K562 (cell line): Measurements from ENCODE around the gene MZB1. TPM values are rescaled to one million over a fixed set of nuclear protein-coding genes. Genes with fewer than 3 reads are reported as not detected.

Experiments used
- BACH1 ChIP-seq: fragments of 200-800 bp; sonication (Bioruptor generic); IDR thresholded peaks from 2 replicates; pipeline ENCODE4 v1.6.1; 2016; ENCODE audit warnings: missing genetic modification characterization, missing compliant biosample characterization
- CHD1 ChIP-seq: fragments of 200-600 bp; sonication (generic); IDR thresholded peaks from one replicate; pipeline ENCODE4 v1.6.1; 2012; ENCODE audit warnings: mild to moderate bottlenecking, moderate library complexity, low read length, inconsistent platforms
- CREB1 ChIP-seq, 2 experiments: sonication (generic) in 1 of 2; formaldehyde crosslinking in 1 of 2; IDR thresholded peaks; 2 replicates each; pipeline versions ENCODE4 v1.6.1 to v1.8.0; 2012 to 2022; ENCODE audit warnings: inconsistent platforms in 1 of 2, mild to moderate bottlenecking in 1 of 2, missing genetic modification reagents in 1 of 2, moderate library complexity in 1 of 2
- POU5F1 ChIP-seq: fragments of 150-350 bp; IDR thresholded peaks from 2 replicates; pipeline ENCODE4 v1.6.1; 2014; ENCODE audit warnings: borderline replicate concordance, low read length, low read depth, mild to moderate bottlenecking; ENCODE audit not compliant: partially characterized antibody
- SIX5 ChIP-seq, 2 experiments: IDR thresholded peaks; 2 replicates each; pipeline ENCODE4 v1.6.1; 2011; ENCODE audit warnings: low read length in 2 of 2, borderline replicate concordance in 1 of 2, low read depth in 1 of 2, mild to moderate bottlenecking in 1 of 2, moderate library complexity in 1 of 2; ENCODE audit not compliant: insufficient read depth in 1 of 2
- SP2 ChIP-seq: IDR thresholded peaks from 2 replicates; pipeline ENCODE4 v1.6.1; 2011; ENCODE audit warnings: mild to moderate bottlenecking, low read depth, low read length, moderate library complexity; ENCODE audit not compliant: poor library complexity, severe bottlenecking; ENCODE audit errors: extremely low read depth
- SREBF2 ChIP-seq: sonication (generic); formaldehyde crosslinking; IDR thresholded peaks from 2 replicates; pipeline ENCODE4 v1.4.0; 2020; ENCODE audit warnings: mild to moderate bottlenecking, missing genetic modification reagents
- UBTF ChIP-seq, 2 experiments: IDR thresholded peaks; 2 replicates each; pipeline ENCODE4 v1.6.1; 2012; ENCODE audit warnings: improper control_type of control experiment in 2 of 2, low read depth in 2 of 2, low read length in 2 of 2, borderline replicate concordance in 1 of 2
- XRCC4 ChIP-seq: IDR thresholded peaks from one replicate; pipeline ENCODE4 v1.6.1; 2011; ENCODE audit not compliant: insufficient read depth, insufficient read length; ENCODE audit errors: extremely low read depth
- ZBTB8A ChIP-seq: fragments of 450-650 bp; IDR thresholded peaks from 2 replicates; pipeline ENCODE4 v1.6.1; 2018; ENCODE audit warnings: mild to moderate bottlenecking, moderate library complexity; ENCODE audit not compliant: partially characterized antibody
- ZNF41 ChIP-seq: fragments of 250-450 bp; sonication (Bioruptor Pico); conservative IDR thresholded peaks from 2 replicates; pipeline ENCODE4 v1.4.0; 2020; ENCODE audit warnings: mild to moderate bottlenecking
- ZNF507 ChIP-seq: conservative IDR thresholded peaks from 2 replicates; pipeline ENCODE4 v1.6.1; 2017; ENCODE audit warnings: missing genetic modification characterization, missing compliant biosample characterization
- polyA plus RNA-seq, 8 experiments: library from polyadenylated mRNA; depleted of rRNA in 4 of 8; stranded (reverse) in 5 of 8; unstranded in 3 of 8; fragments of >200 nt; fragmentation: Nextera tagmentation in 2 of 8; fragmentation: Illumina TruSeq in 1 of 8; extraction: Ambion mirVana in 2 of 8; extraction: Trizol in 1 of 8; gene quantifications; 2 replicates each; pipeline versions ENCODE4 v1.2.1 to v1.2.3, GENCODE V29; 2011 to 2014; ENCODE audit warnings: inconsistent platforms in 1 of 8, missing spikeins in 1 of 8
- total RNA-seq, 7 experiments: library from RNA; depleted of rRNA in 6 of 7; stranded (reverse); fragments of >200 nt in 6 of 7; fragmentation: Illumina TruSeq in 2 of 7; extraction: Trizol in 2 of 7; gene quantifications; 2 replicates each; pipeline versions ENCODE4 v1.2.1 to v1.2.3, GENCODE V29; 2011 to 2021; ENCODE audit warnings: low replicate concordance in 1 of 7
- TF ChIP-seq, protein P1 (sequence below): fragments of 450-650 bp; IDR thresholded peaks from 2 replicates; pipeline ENCODE4 v1.6.1; 2016; ENCODE audit warnings: borderline replicate concordance
- TF ChIP-seq, protein P2 (sequence below): fragments of 200-800 bp; sonication (Bioruptor generic); IDR thresholded peaks from 2 replicates; pipeline ENCODE4 v1.6.1; 2017; ENCODE audit warnings: missing genetic modification characterization, missing compliant biosample characterization

Gene MZB1
- total and polyA plus RNA-seq, 9 of the 15 experiments (the other 6 are each of a cell fraction or from before 2014, with no cell fraction given) = 0.13 to 0.31 TPM; not detected in 7

- TF ChIP-seq UBTF (IDR thresholded peaks at IDR 0.05; ENCODE audit: borderline replicate concordance in 1 of 2, low read depth in 2 of 2, low read length in 2 of 2) (0 out of 4 replicates have a peak, but pooled peaks of 1 of the 2 experiments have one; percentile 15), CHD1 (peak; percentile 70), BACH1 (tag) (no peak), CREB1 (IDR thresholded peaks at IDR 0.05) (no peak), CREB1 (CRISPR knock-in tag; IDR thresholded peaks at IDR 0.05) (peak; percentile 69; the same call in 1 of the 2 replicates), ZNF41 (no peak), SP2 (no peak), ZNF507 (tag) (no peak), SIX5 (IDR thresholded peaks at IDR 0.05; ENCODE audit: borderline replicate concordance in 1 of 2, insufficient read depth in 1 of 2, low read depth in 1 of 2, low read length in 2 of 2) (peak; percentile 66 to 77), POU5F1 (peak; percentile 40), XRCC4 (no peak), ZBTB8A (no peak), SREBF2 (CRISPR knock-in tag) (no peak)
- TF ChIP-seq, protein P1, sequence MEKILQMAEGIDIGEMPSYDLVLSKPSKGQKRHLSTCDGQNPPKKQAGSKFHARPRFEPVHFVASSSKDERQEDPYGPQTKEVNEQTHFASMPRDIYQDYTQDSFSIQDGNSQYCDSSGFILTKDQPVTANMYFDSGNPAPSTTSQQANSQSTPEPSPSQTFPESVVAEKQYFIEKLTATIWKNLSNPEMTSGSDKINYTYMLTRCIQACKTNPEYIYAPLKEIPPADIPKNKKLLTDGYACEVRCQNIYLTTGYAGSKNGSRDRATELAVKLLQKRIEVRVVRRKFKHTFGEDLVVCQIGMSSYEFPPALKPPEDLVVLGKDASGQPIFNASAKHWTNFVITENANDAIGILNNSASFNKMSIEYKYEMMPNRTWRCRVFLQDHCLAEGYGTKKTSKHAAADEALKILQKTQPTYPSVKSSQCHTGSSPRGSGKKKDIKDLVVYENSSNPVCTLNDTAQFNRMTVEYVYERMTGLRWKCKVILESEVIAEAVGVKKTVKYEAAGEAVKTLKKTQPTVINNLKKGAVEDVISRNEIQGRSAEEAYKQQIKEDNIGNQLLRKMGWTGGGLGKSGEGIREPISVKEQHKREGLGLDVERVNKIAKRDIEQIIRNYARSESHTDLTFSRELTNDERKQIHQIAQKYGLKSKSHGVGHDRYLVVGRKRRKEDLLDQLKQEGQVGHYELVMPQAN = no peak
- TF ChIP-seq, protein P2, sequence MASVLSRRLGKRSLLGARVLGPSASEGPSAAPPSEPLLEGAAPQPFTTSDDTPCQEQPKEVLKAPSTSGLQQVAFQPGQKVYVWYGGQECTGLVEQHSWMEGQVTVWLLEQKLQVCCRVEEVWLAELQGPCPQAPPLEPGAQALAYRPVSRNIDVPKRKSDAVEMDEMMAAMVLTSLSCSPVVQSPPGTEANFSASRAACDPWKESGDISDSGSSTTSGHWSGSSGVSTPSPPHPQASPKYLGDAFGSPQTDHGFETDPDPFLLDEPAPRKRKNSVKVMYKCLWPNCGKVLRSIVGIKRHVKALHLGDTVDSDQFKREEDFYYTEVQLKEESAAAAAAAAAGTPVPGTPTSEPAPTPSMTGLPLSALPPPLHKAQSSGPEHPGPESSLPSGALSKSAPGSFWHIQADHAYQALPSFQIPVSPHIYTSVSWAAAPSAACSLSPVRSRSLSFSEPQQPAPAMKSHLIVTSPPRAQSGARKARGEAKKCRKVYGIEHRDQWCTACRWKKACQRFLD (CRISPR knock-in tag) = no peak
Measured at GRCh38 chr5:139439013-139439903, 49.5 kb upstream of the MZB1 start, which contains the start of gene DNAJC18 (continued).
